Activated gamma-delta T cell treated with anti-CD3 and anti-CD28 coated beads, Interleukin-2, amount 50 U/mL, for 16 hours (primary cell): Measurements from ENCODE around the gene PKN1.
"Not testable (repeated sequence)": the region's sequence is repeated elsewhere in the genome, so short reads cannot be mapped to it uniquely, and the experiment has no call there.

Experiments used
- DNase-seq: peaks from one replicate; pipeline ENCODE4 v3.0.0-alpha.2; 2020; ENCODE audit warnings: low read depth

PKN1 gene

DNA sequence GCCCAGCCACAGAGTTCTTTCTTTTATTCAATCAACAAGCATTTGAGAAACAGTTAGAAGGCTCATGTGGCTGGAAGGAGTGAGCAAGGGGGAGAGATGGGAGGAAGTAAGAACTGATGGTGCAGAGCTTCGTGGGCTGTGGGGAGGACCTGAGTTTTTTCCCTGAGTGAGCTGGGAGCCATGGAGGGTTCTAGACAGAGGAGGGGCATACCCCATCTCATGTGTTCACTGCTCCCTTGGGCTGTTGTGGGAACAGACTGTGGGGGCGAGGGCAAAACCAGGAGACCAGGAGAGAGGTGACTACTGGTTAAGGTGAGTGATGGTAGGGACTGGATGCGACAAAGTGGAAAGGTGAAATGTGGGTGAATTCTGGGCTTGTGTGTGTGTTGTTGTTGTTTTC is 2.4 kb upstream of the PKN1 start:
- no peak for DNase-seq

DNA sequence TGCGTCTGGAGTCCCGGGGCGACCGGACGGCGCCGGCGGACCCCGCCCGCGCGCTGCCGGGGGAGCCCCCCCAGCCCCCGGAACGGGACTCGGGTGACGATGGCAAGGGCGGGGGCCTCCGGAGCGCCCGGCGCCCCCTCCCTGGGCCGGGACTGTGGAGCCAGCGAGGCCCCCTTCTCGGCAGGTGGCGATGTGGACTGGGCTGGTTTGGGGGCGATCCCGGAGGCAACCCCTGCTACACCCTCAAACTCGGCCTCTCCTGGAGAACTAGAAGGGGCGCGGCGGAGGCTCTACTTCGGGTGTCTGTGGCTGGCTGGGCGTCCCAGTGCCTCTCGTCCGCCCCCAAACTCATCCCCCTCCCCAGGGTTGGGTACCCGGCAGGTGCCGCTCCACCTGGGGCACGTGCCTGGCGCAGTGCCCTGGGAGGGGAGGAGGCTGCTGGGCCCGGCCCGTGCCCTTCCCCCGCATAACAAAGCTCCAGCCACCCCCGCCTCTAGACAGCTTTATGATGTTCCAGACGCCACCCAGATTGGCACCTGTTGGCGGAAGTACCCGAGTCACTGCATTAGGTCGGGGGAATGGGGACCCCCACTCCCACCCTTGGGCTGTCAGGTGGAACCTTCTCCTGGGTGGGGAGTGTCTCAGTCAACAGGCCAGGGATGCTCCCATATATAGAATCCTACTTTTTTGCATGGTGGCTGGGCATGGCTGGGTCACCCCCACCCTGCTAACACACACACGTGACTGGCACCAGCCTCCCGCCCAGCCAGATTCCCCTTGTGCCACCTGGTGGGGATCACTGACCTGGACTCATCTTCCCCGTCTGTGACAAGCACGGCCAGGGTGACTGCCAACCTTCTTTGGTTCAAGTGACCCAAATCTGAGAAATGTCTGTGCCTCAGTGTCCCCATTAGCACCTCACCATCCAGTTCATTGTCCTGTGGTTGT is 722 bp downstream of the PKN1 start:
- no peak for DNase-seq

DNA sequence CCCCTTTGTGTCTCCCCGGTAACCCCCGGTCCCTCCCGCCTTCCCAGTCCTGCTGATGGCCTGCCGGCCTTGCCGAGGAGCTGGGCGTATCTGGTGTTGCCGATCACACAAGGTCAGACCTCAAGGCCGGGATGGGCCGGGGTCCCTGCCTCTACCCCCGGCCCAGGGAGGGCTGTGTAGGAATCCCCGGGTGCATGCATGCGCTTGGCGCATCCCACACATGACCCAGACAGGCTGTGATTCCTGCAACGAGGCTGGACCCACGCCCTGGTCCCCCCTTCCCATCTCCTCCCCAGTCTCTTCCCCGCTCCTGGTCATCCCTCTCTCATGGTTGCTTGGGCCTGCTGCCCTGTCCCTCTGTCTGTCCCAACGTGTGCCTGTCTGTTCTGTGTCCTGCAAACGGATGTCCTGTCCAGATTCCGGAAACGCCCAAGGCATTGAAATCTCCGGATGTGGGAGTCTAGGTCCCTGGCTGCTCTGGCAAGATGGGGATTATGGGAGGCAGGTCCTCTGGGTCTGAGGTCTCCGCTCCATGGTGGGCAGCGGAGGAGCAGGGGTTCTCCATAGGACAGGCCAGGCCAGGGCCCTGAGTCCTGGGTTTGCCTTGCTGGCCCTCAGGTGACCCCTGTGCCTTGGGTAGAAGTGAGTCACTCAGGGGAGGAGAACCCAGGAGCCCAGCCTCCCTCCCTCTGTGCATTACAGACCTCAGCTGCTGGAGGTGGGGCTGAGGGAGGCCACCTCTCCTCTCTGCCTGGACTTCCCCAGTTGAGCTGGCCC is 1.6 kb downstream of the PKN1 start:
- DNase-seq, result peak; percentile 47

- no peak for DNase-seq
These were observed 2.4 kb downstream of the PKN1 start for GRCh38 chr19:14435320-14436050.

DNA sequence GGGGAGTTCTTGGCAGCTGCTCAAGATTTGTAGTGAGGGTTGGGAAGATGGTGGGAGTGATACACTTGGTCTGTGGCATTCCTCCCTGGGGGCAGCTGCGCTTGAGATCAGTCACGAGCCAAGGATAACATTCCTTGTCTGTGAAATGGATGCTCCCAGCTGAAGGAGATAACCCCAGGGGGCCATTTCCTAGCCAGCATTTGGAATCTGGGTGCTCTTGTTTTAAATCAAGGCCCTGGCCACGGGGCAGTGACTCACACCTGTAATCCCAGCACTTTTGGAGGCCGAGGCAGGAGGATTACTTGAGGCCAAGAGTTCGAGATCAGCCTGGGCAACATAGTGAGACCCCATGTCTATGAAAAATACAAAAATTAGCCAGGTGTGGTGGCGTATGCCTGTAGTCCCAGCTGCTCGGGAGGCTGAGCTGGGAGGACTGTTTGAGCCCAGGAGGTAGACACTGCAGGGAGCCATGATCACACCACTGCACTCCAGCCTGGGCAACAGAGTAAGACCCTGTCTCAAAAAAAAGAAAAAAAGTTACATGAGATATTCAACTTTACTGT is 4.6 kb downstream of the PKN1 start:
- no peak for DNase-seq

- no peak for DNase-seq
These were observed 5.9 kb downstream of the PKN1 start for GRCh38 chr19:14439014-14439413.

DNA sequence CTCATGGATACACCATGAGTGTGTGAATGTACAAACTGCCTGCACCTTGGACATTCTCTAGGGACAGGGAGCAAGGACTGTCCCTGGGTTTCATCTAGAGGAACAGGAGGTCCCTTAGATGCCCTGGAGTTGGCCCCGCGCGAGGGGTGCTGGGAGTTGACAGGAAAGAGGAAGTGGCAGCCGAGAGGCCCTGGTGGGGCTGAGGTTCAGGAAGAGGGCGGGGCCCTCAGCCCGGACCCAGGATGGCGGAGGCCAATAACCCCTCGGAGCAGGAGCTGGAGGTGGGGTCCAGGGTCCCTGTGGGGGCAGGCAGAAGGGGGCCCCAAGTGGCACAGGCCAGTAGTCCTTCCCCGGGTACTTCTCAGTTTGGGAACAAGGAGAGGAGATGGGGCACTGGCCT is 6.9 kb downstream of the PKN1 start:
- peak; percentile 72 for DNase-seq

DNA sequence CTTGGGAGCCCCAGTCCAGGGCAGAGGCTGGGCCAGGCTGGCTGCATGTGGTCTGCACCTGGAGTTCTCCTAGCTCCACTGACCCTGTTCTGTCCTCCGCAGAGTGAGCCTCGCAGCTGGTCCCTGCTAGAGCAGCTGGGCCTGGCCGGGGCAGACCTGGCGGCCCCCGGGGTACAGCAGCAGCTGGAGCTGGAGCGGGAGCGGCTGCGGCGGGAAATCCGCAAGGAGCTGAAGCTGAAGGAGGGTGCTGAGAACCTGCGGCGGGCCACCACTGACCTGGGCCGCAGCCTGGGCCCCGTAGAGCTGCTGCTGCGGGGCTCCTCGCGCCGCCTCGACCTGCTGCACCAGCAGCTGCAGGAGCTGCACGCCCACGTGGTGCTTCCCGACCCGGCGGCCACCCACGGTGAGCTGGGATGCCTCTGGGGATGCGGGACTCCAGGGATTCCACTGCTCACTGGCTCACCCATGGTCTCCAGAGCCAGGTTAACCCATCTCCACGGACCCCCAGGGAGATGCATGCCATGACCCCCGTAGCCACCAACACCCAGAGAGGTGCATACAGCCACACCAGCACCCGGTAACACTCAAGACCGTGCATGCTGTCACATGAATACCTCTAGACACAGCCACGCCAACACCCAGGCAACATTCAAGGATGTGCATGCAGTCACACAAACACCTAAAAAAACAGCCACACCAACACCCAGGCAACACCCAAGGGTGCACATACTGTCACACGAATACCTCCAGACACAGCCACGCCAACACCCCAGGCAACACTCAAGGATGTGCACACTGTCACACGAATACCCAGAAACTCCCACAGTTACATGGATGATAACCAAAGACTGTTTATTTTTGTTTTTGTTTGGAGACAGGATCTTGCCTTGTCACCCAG is 8.2 kb downstream of the PKN1 start:
- no peak for DNase-seq

- DNase-seq, result no peak
These were observed 10.0 kb downstream of the PKN1 start for GRCh38 chr19:14442891-14443631.

GRCh38 chr19:14443632-14444216 is 10.6 kb downstream of the PKN1 start:
- DNase-seq, result no peak

DNA sequence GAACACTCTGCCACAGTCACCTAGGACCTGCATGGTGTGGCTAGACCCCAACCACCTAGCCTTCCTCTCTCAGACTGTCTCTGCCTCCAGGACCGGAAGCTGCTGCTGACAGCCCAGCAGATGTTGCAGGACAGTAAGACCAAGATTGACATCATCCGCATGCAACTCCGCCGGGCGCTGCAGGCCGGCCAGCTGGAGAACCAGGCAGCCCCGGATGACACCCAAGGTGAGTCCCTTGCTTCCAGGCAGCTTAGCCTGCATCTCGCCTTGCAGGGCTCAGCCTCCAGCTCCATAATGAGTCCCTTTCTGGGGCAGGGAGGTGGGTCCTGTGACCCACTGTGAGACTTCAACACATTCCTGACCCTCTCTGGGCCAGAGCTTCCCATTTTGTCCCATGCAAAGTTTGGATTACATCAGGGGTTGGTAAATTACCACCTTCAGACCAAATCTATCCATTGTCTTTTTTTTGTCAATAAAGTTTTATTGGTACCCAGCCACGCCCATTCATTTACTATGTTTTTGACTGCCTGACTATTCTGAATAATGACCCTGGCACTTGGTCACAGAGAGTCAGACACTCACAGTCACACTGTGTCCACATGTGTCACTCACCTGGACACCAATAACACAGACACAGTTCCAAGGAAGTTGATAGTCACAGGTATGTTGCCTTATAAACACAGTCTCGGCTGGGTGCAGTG is 13.4 kb downstream of the PKN1 start:
- no peak for DNase-seq

GRCh38 chr19:14449321-14449720 is 16.2 kb downstream of the PKN1 start:
- DNase-seq, result no peak

- no peak for DNase-seq
These were observed 17.2 kb downstream of the PKN1 start for GRCh38 chr19:14450168-14450874.

DNA sequence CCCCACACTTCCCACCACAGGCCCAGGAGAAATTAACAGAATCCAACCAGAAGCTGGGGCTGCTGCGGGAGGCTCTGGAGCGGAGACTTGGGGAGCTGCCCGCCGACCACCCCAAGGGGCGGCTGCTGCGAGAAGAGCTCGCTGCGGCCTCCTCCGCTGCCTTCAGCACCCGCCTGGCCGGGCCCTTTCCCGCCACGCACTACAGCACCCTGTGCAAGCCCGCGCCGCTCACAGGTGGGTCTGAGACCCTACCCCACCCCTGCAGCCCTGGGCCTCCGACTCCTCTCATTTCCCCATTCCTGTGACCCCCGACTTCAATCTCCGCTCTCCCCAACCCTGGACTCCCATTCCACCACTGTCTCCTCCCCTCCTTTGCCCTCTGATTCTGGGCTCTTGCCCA is 17.8 kb downstream of the PKN1 start:
- no peak for DNase-seq

GRCh38 chr19:14452303-14452702 is 19.2 kb downstream of the PKN1 start:
- not testable (repeated sequence) for DNase-seq

DNA sequence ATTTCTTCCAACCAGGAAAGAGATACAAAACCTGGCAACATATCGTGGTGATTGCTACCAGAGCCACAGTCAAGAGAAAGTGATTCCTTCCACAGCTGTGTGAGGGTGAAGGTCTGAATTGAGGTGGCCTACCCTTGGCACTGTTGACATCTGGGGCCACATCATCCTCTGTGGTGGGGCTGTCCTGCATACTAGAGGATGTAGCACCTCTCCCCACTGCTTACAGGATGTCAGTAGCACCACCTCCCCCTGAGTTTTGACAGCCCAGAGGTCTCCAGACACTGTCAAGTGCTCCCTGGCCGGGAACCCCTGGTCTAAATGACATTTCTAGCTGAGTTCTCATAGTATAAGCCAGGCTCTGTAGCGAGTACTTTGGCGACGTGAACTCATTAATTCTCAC is 26.6 kb downstream of the PKN1 start:
- DNase-seq, result peak; percentile 35

DNA sequence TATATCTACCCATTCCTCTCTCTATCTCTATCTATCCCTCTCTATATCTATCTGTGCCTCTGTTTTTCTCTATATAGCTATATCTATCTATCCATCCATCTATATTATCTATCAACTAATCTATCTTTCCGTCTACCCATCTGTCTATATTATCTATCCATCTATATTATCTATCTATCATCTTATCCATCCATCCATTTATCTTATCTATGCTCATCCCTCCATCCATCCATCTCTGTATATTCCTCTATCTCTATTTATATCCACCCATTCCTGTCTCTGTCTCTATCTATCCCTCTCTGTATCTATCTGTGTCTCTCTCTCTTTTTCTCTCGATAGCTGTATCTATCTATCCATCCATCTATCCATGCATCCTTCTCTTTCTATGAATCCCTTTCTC is 27.8 kb downstream of the PKN1 start:
- DNase-seq, result no peak

DNA sequence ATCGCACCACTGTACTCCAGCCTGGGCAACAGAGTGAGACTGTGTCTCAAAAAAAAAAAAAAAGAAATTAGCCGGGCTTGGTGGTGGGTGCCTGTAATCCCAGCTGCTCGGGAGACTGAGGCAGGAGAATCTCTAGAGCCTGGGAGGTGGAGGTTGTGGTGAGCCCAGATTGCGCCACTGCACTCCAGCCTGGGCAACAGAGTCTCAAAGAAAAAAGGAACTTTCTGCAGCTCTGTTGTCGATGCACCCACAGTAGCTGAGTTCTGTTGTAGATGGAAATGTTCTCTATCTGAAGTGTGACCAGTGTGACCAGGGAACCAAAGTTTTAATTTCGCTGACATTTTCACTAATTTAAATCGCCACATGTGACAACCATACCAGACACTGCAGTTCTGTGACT is 29.3 kb downstream of the PKN1 start:
- DNase-seq, result not testable (repeated sequence)

GRCh38 chr19:14463747-14464146 is 30.6 kb downstream of the PKN1 start:
- no peak for DNase-seq
